HepG2 (cell line): ENCODE measurements around the gene SQSTM1. TPM values are rescaled to one million over a fixed set of nuclear protein-coding genes. Genes with fewer than 3 reads are reported as not detected.

ENCODE experiments used
- AGO2 ChIP-seq: fragments of 200-400 bp; formaldehyde crosslinking; optimal IDR thresholded peaks from 2 replicates; pipeline ENCODE3; 2017; ENCODE audit warnings: mild to moderate bottlenecking, low read depth, low read length, moderate library complexity
- BORCS8-MEF2B ChIP-seq: sonication (generic); formaldehyde crosslinking; IDR thresholded peaks from 2 replicates; pipeline ENCODE4 v1.8.0; 2022; ENCODE audit warnings: mild to moderate bottlenecking, missing genetic modification reagents
- CCDC6 ChIP-seq: sonication (generic); formaldehyde crosslinking; IDR thresholded peaks from 2 replicates; pipeline ENCODE4 v1.8.1; 2022; ENCODE audit warnings: mild to moderate bottlenecking, missing genetic modification reagents, moderate library complexity
- DNMT3B ChIP-seq: conservative IDR thresholded peaks from 2 replicates; pipeline ENCODE4 v1.6.1; 2016; ENCODE audit warnings: missing biosample characterization, control low read depth
- EEA1 ChIP-seq: sonication (generic); formaldehyde crosslinking; IDR thresholded peaks from 2 replicates; pipeline ENCODE4 v1.5.1; 2020; ENCODE audit warnings: mild to moderate bottlenecking, missing genetic modification reagents, borderline replicate concordance
- ELK4 ChIP-seq: sonication (generic); formaldehyde crosslinking; IDR thresholded peaks from 2 replicates; pipeline ENCODE4 v1.9.0; 2021; ENCODE audit warnings: missing genetic modification reagents, borderline replicate concordance
- GLI4 ChIP-seq: sonication (generic); formaldehyde crosslinking; IDR thresholded peaks from 2 replicates; pipeline ENCODE4 v1.5.1; 2020; ENCODE audit warnings: missing genetic modification reagents, mild to moderate bottlenecking, moderate library complexity, borderline replicate concordance
- NFKB2 ChIP-seq: sonication (generic); formaldehyde crosslinking; IDR thresholded peaks from 2 replicates; pipeline ENCODE4 v1.4.0; 2020; ENCODE audit warnings: missing genetic modification reagents, borderline replicate concordance
- NR0B2 ChIP-seq: sonication (generic); formaldehyde crosslinking; IDR thresholded peaks from 2 replicates; pipeline ENCODE4 v1.4.0; 2020; ENCODE audit warnings: mild to moderate bottlenecking, missing genetic modification reagents
- POGK ChIP-seq: sonication (generic); formaldehyde crosslinking; conservative IDR thresholded peaks from 2 replicates; pipeline ENCODE4 v1.8.0; 2022; ENCODE audit warnings: mild to moderate bottlenecking, moderate library complexity, missing genetic modification reagents
- TP53 ChIP-seq: sonication (generic); formaldehyde crosslinking; conservative IDR thresholded peaks from 2 replicates; pipeline ENCODE4 v1.4.0; 2020; ENCODE audit warnings: missing genetic modification reagents
- ZNF205 ChIP-seq: IDR thresholded peaks from 2 replicates; pipeline ENCODE4 v1.6.1; 2018; ENCODE audit warnings: missing biosample characterization, missing genetic modification reagents
- ZNF263 ChIP-seq: sonication (generic); formaldehyde crosslinking; IDR thresholded peaks from 2 replicates; pipeline ENCODE4 v1.4.0; 2020; ENCODE audit warnings: missing genetic modification reagents
- ZNF567 ChIP-seq: sonication (generic); formaldehyde crosslinking; IDR thresholded peaks from 2 replicates; pipeline ENCODE4 v1.8.1; 2023; ENCODE audit warnings: mild to moderate bottlenecking, missing genetic modification reagents, borderline replicate concordance
- ZNF660 ChIP-seq: sonication (generic); formaldehyde crosslinking; IDR thresholded peaks from 2 replicates; pipeline ENCODE4 v1.5.1; 2020; ENCODE audit warnings: mild to moderate bottlenecking, low read depth, missing genetic modification reagents, borderline replicate concordance
- ZNF687 ChIP-seq: sonication (generic); formaldehyde crosslinking; IDR thresholded peaks from 2 replicates; pipeline ENCODE4 v1.5.1; 2020; ENCODE audit warnings: mild to moderate bottlenecking, missing genetic modification reagents, moderate library complexity
- polyA plus RNA-seq, 8 experiments: library from polyadenylated mRNA; depleted of rRNA in 3 of 8; stranded (reverse) in 7 of 8; unstranded in 1 of 8; fragments of >200 nt; fragmentation: Illumina TruSeq in 4 of 8; extraction: Trizol in 4 of 8; gene quantifications; 2 replicates each; pipeline versions ENCODE4 v1.2.1 to v1.2.3, GENCODE V29; 2011 to 2016; ENCODE audit warnings: low read depth in 4 of 8, missing spikeins in 1 of 8, mixed read lengths in 1 of 8; ENCODE audit not compliant: insufficient read depth in 1 of 8
- total RNA-seq, 5 experiments: library from RNA; depleted of rRNA; stranded (reverse); fragments of >200 nt; fragmentation: Illumina TruSeq; extraction: Trizol; gene quantifications; 2 replicates each; pipeline ENCODE4 v1.2.3, GENCODE V29; 2016; ENCODE audit warnings: low read depth in 1 of 5

Gene SQSTM1
- total and polyA plus RNA-seq, 2 of the 13 experiments (the other 11 are each of a cell fraction or from before 2014, with no cell fraction given) = 90.9 to 160 TPM

GRCh38 chr5:179795049-179795862, 25.4 kb upstream of the SQSTM1 start (continued):
- TF ChIP-seq POGK (0 out of 2 replicates have a peak, but pooled peaks have one; percentile 25), ZNF567 (CRISPR knock-in tag) (no peak), AGO2 (peak; percentile 63), TP53 (CRISPR knock-in tag) (no peak), ZNF205 (no peak), ZNF660 (CRISPR knock-in tag) (no peak), BORCS8-MEF2B (0 out of 2 replicates have a peak, but pooled peaks have one; percentile 19), ELK4 (CRISPR knock-in tag) (no peak), NFKB2 (CRISPR knock-in tag) (no peak), EEA1 (CRISPR knock-in tag) (0 out of 2 replicates have a peak, but pooled peaks have one; percentile 19), ZNF263 (CRISPR knock-in tag) (peak; percentile 84), NR0B2 (0 out of 2 replicates have a peak, but pooled peaks have one; percentile 68), CCDC6 (CRISPR knock-in tag) (no peak), GLI4 (CRISPR knock-in tag) (no peak), ZNF687 (CRISPR knock-in tag) (peak; percentile 33), DNMT3B (no peak)
